ENCODE measurements around the gene NOX3. TPM values are rescaled to one million over a fixed set of nuclear protein-coding genes. Genes with fewer than 3 reads are reported as not detected.
"Not testable (repeated sequence)": the region's sequence is repeated elsewhere in the genome, so short reads cannot be mapped to it uniquely, and the experiment has no call there.

The NOX3 gene
- total RNA-seq, 1 donor from 2014 or later, result not detected

DNA sequence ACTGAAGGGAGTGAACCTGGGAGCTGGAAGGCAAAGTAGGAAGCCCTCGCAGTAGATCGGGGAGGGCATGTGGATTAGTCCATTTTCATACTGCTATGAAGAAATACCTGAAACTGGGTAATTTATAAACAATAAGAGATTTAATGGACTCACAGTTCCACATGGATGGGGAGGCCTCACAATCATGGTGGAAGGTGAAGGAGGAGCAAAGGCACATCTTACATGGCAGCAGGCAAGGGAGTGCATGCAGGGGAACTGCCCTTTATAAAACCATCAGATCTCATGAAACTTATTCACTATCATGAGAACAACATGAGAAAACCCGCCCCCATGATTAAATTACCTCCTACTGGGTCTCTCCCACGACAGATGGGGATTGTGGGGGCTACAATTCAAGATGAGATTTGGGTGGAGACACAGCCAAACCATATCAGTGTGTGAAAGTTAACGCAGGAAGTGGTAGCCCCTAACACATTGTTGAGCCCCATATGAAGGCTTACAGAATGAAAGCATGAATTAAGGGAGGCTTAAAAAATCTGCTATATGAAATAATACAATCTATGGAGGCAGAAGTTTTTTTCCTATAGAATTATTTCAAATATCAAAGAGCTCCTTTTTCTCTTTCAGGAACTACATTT, 15.5 kb upstream of the NOX3 start:
- intact Hi-C loops (cut with micrococcal nuclease), result not testable (repeated sequence)

DNA sequence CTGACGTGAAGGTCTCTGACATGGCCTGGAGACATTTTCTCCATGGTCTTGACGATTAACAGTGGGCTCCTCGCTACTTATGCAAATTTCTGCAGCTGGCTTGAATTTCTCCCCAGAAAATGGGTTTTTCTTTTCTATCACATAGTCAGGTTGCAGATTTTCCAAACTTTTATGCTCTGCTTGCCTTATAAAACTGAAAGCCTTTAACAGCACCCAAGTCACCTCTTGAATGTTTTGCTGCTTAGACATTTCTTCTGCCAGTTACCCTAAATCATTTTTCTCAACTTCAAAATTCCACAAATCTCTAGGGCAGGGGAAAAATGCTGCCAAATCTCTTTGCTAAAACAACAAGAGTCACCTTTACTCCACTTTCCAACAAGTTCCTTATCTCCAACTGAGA, 12.9 kb upstream of the NOX3 start:
- intact Hi-C loops (cut with micrococcal nuclease), result not testable (repeated sequence)

- intact Hi-C loops (cut with micrococcal nuclease), result no loop called here
Measured at GRCh38 chr6:155466539-155466938, 10.9 kb upstream of the NOX3 start.

DNA sequence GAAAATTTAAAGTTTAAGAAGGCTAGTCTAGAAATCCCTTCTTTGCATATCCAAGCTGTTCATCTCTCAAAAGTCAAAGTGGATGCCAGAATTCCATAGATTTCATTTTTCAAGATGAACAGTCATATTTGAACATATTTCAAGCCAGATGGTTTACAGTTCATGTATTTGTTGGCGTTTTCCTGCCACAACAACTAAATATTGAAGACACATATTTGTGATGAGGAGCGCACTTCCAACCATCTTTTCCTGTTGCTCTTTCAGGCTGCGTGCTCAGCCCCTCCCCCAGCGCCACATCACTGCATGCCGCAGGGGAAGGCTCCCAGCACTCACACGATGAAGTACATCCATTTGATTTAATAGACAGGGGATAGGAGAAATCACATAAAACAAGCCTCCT, 5.9 kb upstream of the NOX3 start:
- intact Hi-C loops (cut with micrococcal nuclease), result no loop called here

DNA sequence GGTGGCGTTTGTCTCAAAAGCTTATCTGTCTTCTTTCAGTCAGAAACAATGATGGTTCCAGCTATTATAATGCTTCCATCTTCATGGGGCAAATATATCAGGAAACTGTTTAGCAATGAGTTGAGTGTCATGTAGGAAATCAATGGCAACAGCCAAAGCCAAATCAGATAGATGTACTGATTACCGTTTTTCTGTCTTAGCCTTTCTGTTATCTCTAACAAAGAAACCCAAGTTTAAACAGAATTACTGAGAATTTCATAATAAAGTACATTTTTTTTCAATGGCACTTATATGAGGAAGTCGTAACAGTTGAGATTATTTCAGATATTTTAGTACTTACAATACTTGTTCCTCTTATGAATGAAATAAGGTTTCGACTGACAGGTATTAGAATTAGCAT, 1.2 kb downstream of the NOX3 start:
- intact Hi-C loops (cut with micrococcal nuclease), result no loop called here

GRCh38 chr6:155454008-155454407, 1.6 kb downstream of the NOX3 start:
- intact Hi-C loops (cut with micrococcal nuclease), result no loop called here

GRCh38 chr6:155452576-155452975, 3.1 kb downstream of the NOX3 start:
- intact Hi-C loops (cut with micrococcal nuclease), result no loop called here

DNA sequence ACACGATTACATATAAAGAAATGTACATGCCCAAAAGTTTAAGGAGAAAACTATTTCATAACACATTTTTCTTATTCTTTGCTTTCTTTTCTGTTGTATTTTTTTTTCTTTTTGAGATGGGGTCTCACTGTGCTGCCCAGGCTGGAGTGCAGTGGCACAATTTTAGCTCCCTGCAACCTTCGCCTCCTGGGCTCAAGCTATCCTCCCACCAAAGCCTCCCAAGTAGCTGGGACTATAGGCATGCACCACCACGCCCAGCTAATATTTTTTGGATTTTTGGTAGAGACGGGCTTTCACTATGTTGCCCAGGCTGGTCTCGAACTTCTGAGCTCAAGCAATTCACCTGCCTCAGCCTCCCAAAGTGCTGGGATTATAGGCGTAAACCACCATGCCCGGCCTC, 4.1 kb downstream of the NOX3 start:
- intact Hi-C loops (cut with micrococcal nuclease), result not testable (repeated sequence)

DNA sequence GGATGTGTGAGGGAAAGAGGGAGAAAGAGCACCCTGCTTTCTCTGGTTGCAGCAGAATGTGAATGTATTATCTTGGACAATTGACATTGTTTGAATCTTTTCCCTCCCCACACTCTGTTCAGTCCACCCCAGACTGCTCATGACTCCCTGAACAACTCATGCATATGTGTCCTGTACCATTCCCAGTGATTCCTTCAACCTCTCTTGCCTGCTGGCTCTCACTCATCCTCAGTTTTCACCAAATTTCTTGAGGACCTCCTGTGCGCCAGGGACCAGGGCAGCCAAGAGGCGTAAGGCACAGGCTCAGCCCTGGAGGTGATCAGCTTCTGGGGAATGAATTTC, 5.4 kb downstream of the NOX3 start:
- intact Hi-C loops (cut with micrococcal nuclease), result no loop called here

DNA sequence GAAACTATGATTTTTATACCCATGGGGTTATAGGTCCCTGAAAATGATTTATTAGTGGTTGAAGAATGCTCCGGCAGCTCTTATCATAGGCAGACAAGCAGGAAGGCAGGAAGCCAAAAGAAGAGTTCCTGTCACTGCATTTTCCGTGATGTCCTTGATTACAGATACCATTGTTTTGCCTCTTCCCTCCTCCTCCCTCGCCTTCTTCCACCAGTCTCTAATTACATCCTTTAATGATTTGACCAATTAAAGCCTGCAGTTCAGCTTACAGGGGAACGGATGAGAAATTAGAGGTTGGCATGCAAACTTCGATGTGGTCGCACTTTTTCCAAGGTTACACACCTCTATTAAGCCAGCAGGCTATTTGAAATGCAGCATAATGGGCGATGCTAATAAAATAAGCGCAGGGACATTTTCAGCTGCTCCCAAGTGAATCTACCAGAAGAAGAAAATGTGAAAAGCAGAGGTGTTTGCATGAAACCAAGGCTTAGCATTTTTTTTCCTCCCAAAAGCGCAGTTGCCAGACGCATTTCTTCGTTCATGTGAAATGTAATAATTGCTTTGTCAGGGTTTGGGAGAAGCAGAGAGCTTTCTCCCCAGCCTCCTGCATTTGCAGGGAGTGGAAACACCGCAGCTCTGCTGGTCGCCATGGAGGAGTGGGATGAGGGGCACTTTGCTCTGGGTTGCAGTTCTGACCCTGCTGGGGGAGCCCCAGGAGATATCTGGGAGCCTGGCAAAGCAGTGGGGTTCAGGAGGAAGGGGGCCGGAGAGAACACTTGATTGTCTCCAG, 6.0 kb downstream of the NOX3 start:
- intact Hi-C loops (cut with micrococcal nuclease), result no loop called here

DNA sequence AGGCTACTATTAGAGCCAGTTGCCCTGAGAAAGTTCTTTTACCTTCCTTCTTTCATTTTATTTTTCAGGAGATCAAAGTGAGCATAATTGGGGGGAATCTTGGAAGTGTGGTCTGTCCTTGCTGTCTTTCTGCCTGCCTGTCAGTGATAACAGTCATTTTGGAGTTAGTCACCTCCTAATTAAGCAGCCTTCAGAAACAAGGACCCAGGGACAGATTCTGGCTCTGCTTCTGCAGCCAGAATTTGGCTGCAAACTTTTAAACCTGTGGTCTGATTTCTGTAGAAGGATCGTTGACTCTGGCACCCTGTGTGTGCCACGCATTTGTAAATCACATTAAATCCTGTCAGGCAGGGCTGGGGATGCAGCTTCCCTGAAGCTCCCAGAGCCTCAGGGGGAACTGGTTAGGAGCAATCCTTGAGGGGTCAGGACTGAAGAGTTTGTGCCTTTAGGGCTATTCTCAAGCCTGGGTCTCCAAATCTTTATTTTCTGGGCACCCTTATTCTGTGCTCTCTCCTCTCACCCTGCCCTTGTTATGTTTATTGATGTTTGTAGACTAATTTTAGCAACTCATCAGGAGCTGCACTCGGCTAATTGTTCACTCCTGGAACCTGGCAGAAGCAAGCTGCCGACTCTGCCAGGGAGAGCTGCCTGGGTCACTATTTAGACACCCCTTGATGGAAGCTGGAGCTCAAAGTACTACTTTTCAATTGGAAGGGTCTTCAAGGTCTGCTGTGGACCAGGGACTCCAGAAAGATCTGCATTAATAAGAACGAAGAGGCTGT, 6.8 kb downstream of the NOX3 start:
- intact Hi-C loops (cut with micrococcal nuclease), result no loop called here

GRCh38 chr6:155447949-155448348, 7.7 kb downstream of the NOX3 start:
- intact Hi-C loops (cut with micrococcal nuclease), result no loop called here

DNA sequence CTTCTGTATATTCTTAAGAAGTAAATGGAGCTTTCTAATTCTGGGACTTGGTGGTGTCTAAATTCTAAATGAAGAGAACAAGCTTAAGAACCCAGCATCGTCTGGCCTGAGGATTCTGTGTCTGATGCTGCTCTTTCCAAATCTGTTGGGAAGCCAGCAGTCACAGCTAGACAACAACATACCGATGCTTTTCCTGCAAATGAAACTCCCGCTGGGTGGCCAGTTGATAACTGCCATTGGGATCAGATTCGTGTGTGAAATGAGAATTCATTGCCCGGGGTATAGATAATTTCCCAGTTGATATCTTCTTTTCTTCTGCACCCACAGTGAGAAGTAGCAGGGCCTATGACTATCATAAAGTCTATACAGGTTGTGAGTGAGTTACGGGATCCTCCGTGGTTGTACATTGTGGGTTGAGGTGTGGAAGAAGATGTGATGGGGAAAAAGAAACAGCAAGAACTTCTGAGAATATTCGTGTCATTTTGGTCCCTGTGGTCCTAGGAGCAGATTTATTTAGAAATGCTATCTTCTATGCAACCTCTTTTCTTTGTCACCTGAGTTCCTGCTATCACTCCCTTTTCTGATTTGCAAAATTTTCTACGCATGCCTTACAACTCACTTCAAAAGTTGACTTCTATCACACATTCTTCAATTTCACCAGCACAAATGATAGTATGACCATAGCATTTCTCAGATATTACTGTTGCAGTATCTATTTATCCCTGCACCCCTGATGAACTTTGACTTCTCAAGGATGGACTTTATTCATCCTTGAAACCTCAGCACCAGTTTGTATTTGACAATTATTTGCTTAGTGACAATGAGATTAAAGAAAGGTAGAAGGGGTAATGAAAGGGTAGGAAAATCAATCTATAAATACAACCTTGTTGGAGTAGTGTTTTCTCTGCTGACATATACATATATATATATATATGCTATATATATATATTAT, 10.4 kb downstream of the NOX3 start:
- intact Hi-C loops (cut with micrococcal nuclease), result no loop called here

GRCh38 chr6:155444120-155444917, 11.3 kb downstream of the NOX3 start:
- intact Hi-C loops (cut with micrococcal nuclease), result no loop called here

- intact Hi-C loops (cut with micrococcal nuclease), result no loop called here
Measured at GRCh38 chr6:155443168-155443567, 12.5 kb downstream of the NOX3 start.

DNA sequence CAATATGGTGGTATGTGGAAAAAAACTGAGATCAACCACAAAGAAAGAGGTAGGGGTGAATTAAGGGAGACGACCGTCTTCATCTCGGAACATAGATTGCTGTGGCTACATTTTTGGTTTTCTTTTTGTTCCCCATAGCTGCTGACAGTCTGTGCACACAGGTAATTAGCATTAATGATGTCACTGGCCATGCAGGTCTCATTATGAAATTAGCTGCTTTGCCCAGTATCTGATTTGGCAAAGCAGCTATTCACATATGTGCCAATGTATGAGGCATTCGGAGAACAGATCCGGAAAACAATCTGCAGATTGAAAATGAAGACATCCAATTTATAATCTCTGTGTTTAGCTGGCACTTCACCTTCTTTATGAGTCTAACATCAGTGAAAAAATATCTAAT, 13.1 kb downstream of the NOX3 start:
- intact Hi-C loops (cut with micrococcal nuclease), result no loop called here

DNA sequence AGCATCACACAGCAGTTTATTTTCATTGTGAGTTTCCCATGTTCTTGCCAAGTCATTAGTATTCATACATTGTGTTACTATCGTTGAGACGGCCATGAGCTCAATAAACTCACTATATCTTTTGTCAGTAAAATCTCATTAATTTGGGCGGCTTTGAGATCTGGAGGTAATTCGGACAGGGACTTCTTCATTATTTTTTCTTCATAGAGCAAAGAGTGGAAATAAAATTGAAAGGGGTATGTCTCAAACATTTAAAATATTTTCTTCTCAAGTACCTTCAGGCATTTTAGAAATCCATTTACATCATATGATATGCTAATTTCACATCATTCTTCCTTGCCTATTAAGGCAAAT, 14.6 kb downstream of the NOX3 start:
- intact Hi-C loops (cut with micrococcal nuclease), result no loop called here

DNA sequence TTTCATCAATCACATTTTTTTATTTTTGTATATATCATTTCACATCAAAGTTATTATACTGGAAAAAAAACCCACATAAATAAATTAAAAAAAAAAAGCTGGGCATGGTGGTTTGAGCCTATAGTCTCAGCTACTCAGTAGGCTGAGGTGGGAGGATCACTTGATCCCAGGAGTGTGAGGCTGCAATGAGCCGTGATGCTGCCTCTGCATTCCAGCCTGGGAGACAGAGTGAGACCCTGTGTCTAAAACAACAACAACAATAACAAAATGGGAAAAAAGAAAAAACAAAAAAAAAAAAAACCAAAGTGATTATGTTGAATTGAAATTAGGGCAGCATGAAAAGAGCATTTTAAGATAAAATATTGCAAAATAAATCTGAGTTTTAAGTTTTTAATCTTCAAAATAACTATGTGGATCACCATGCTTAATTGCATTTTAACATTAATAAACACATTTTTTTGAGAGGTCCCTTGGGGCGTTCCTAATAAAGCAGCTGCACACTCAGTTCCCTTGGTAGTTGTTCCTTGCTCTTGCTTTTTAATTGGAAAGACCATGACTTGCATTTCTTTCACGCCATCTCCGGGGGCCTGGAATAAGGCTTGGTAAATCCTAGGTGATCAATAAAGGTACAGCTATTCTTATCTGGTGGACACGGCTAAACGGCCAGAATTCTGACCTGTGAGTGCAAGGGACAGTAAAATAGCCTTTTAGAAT, 15.1 kb downstream of the NOX3 start:
- intact Hi-C loops (cut with micrococcal nuclease), result no loop called here

DNA sequence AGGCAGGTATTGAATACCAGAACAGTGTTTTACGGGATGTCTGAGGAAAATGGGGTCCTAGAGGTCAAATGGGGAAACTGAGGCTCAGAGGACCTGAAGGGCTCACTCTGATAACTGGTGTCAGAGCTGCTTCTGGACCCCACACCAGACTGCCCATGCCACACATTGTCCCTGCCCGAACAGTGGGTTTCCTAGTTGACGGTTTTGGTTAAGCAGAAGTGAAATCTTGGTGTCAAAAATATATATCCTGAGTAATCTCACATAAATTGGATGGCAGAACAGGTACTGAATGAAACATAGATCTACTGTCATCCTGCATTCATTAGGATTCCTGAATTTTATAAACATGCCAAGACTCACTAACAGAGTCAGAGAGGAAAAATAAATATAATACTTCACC, 16.3 kb downstream of the NOX3 start:
- intact Hi-C loops (cut with micrococcal nuclease), result no loop called here

Data from T-helper 1 cell treated with Interleukin-12 subunit alpha and Interleukin-12 subunit beta and Interleukin-4 antibody, amounts not matched to agents 30 ng/mL and 1 ng/mL, for 36 hours (primary cell).